ENCODE measurements around the gene ZNF747.
"Not testable (repeated sequence)": the region's sequence is repeated elsewhere in the genome, so short reads cannot be mapped to it uniquely, and the experiment has no call there.

ZNF747 gene

GRCh38 chr16:30557957-30558788 is 23.5 kb upstream of the ZNF747 start, which contains the start of gene ZNF764:
TSS of gene ZNF764 (minus strand) at chr16:30558374. CDS start at chr16:30558182, 192 bp downstream.
- peak; percentile 93 for DNase-seq (ENCODE audit: low read depth)

DNA sequence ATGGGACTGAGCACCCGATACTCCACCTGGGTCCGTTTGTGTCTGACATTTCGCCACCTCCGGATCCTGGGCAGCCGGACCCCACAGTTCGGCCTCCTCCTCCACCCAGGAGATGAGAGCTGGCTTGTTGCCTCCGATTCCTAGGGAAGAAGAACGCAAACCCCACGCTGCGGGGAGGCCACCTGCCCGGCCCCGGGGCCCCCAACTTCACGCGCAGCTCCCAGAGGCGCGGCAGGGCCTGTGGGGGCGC is 23.0 kb upstream of the ZNF747 start:
- DNase-seq (ENCODE audit: low read depth): no peak

DNA sequence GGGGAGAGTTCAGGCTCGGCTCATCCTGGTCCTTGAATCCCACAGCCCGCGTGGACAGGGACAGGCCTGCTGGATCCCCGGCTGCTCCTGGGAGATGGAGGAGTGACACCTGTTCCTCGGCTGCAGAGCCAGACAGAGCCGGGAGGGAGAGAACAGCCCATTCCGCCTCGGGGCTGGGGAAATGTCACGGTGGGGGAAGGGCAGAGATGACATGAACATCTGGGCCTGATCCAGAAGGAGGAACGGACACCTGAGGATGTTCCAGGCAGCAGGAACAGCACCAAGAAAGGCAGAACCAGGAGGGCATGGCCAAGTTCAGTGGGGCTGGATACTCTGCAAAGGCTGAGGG is 21.4 kb upstream of the ZNF747 start:
- no peak for DNase-seq (ENCODE audit: low read depth)

GRCh38 chr16:30555315-30556124 is 20.9 kb upstream of the ZNF747 start:
- DNase-seq (ENCODE audit: low read depth): no peak

DNA sequence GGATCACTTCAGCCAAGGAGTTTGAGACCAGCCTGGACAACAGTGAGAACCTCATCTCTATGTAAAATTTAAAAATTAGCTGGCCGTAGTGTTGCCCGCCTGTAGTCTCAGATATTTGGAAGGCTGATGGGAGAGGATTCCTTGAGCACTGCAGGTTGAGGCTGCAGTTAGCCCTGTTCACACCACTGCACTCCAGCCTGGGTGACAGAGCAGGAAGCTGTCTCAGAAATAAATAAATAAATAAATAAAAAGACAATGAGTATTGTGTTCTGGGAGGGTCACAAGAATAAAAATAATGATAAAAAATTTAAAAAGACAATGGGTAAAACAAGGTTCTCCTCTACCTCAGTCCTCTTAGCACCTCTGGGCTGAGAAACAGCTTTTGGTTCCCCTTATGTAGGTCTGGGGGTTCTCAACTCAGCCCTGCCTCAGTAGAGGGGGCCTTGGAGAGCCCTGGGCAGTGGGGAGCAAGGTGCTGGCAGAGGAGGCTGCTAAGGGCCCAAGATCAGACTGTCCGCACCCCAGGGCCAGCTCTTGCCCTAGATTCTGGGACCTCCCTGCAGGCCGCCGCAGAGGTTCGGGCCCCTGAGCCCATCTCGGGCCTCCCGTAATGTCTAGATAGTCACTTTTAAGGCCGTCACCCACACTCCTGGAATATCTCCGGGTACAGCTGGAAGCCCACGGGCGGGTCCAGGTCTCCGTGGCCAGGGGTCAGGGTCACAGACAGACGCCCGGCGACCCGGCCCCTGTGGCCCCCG is 20.1 kb upstream of the ZNF747 start:
- no peak for DNase-seq (ENCODE audit: low read depth)

DNA sequence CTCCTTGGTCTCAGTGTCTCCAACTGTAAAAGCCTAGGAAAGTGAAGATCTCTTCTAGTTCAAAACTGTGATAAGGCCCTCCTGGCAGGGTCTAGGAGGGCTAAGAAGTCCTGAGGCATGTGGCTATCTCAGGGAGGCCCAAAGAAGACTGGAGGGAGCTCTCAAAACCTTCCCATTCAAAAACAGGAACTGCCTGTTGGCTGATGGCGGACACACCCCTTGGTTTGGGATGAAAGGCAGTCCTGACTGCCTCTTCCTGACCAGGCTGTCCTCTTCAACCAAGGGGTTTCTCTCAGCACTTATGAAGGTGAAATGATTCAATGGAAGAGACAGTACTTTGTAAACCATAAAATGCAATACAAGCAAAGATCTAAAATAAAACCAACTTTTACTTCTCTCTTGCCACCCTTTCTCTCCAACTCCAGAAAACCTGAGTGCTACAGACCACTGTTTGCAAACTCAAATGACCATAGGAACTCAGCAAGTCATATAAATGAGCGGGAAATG is 18.8 kb upstream of the ZNF747 start:
- DNase-seq (ENCODE audit: low read depth): no peak

- DNase-seq (ENCODE audit: low read depth): no peak
Observed at GRCh38 chr16:30552956-30553355, 18.3 kb upstream of the ZNF747 start.

GRCh38 chr16:30551781-30552180 is 17.1 kb upstream of the ZNF747 start:
- DNase-seq (ENCODE audit: low read depth): peak; percentile 32

GRCh38 chr16:30548416-30549253 is 14.0 kb upstream of the ZNF747 start:
- no peak for DNase-seq (ENCODE audit: low read depth)

- no peak for DNase-seq (ENCODE audit: low read depth)
Observed at GRCh38 chr16:30546115-30546514, 11.5 kb upstream of the ZNF747 start.

- DNase-seq (ENCODE audit: low read depth): no peak
Observed at GRCh38 chr16:30543067-30543466, 8.4 kb upstream of the ZNF747 start.

DNA sequence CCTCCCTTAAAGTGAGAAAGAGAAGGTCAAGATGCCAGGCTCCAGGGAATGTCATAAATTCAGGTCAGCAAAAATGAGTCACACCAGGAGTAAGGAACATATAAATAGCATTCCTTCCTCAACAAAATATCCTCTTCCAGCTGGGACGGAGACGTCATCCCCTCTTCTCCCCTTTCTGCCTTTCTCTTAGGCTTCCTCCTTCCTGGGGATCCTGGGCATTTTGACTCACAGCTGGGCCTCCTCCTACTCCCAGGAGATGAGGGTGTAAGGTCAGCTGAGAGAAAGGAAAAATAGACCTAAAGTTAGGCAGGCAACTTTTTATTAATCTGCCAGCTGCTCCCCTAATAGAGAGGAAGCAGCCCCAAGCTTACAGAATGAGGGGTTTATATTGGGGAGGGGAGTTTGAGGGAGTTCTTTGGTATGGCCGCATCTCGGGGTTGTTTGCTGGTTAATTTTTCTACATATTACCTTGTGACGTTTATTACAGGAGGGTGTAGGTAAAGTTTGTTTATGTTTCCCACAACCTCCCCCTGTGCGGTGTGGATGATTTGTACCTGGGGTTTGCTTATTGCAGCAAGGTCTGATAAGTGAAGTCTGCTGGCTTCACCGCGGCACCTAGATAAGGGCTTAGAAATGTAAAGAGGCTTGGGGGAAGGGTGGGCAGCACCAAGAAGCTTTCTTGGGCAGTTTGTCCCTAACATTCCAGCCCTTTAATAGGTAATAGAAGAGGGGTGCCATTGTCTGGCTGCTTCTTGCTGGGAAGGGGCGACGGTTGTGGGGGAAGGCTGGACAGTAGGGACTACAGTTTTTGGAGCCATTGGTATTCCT is 7.1 kb upstream of the ZNF747 start:
- DNase-seq (ENCODE audit: low read depth): no peak

- DNase-seq (ENCODE audit: low read depth): not testable (repeated sequence)
Observed at GRCh38 chr16:30540916-30541464, 6.3 kb upstream of the ZNF747 start.

DNA sequence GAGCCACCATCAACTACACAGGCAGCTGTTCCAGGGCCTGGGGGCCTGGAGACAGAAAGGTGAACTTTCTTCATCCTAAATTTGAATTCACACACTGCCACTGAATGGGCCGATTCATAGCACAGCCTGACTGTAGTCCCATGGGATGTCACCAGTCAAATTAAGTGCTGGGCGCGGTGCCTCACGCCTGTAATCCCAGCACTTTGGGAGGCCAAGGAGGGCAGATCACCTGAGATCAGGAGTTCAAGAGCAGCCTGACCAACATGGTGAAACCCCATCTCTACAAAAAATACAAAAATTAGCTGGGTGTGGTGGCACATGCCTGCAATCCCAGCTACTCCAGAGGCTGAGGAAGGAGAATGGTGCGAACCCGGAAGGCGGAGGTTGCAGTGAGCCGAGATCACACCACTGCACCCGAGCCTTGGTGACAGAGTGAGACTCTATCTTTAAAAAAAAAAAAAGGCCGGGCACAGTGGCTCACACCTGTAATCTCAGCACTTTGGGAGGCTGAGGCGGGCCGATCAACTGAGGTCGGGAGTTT is 5.4 kb upstream of the ZNF747 start:
- DNase-seq (ENCODE audit: low read depth): not testable (repeated sequence)

DNA sequence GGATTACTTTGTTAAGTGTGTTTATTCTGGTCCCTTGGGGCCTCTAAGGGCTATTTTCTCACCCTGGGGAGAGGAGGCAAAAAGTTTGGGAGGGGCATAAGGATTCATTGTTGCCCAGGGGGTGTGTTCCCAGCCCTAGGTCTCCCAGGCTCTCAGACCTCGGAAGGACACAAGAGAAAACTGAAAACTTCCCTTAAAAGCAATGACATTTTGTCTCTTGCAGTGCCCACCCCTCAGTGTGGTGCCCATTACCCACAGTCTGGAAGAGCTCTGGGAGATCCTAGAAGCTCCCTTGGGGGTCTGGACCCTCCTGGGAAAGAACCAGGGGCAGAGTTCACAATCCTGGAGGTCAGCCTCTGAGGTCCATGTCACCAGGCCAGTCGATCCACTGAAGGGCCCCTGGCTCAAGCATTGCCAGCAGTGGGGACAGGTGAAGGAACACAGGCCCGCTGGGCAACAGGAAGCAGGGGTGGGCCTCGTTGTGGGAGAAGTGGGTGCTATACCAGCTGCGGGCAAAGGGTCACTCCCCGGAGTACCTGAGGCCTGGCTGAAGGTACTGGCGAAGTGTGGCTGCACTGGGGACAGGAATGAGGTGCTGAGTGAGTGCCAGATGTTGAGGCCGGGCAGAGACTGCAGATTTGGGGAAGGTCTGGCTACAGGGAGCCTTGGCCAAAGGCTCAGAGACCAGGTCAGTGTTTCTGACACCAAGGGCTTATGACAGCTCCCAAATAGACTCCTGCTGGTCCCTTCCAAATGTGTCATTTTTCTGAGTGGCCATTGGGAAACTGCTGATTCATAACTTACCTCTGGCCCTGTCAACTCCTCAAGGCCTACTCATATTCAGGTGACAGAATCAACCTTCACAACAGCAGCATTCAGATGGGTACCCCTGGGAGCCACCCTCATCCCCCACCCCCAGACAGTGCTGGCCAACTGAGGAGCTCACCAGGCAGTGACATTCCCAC is 4.6 kb upstream of the ZNF747 start:
- DNase-seq (ENCODE audit: low read depth): no peak

- DNase-seq (ENCODE audit: low read depth): not testable (repeated sequence)
Observed at GRCh38 chr16:30536391-30537024, 1.9 kb upstream of the ZNF747 start.

DNA sequence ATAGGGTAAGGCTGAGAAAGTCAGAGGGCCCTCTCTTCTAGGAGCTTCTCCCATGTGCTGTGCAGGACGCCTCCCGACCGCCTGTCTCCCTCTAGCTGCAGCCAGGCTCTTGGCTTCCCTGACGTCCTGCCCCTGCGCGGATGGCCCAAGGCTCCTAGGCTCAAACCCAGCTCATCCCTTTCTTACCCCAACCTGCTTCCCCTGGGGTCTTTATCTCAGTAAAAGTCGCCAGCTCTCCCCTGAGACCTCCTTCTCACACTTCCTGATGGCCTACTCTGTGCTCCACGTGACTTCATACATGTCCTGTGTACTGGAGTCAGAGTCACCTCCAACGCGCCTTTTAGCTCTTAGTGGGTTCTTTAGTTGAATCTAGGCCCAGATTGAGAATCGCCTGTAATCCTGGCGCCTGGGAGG is 1.1 kb upstream of the ZNF747 start:
- peak; percentile 45 for DNase-seq (ENCODE audit: low read depth)

DNA sequence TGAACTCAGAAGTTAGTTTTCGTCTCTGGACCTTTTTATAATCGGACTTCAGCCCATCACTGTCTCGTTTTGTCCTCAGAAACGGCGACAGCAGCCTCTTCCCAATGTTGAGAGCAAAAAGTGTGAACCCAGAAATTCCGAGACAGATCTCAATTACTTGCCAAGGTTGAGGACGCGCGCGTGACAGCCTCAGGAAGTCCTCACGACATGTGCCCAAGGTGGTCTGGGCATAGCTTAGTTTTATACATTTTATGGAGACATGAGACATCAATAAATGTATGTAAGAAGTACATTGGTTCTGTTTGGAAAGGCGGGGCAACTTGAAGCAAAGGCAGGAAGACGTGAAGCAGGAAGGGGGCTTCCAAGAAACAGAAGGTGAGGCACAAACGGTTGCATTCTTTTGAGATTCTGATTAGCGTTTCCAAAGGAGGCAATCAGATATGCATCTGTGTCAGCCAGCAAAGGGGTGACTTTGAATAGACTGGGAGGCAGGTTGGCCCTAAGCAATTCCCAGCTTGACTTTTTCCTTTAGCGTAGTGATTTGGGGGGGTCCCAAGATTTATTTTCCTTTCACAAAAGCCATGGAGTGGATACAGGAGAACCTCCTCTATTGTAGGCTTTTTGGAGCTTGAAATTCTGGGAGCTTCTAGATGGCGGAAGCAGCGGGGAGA is 583 bp upstream of the ZNF747 start:
- DNase-seq (ENCODE audit: low read depth): no peak

Measured in activated gamma-delta T cell treated with anti-CD3 and anti-CD28 coated beads, Interleukin-2, amount 50 U/mL, for 16 hours (primary cell).